Stimulated activated CD4-positive, alpha-beta T cell treated with anti-CD3 and anti-CD28 coated beads, Interleukin-15, amount 100 ng/mL, for 1 hour (primary cell): ENCODE data around the gene RPF1.
"Not testable (repeated sequence)": the region's sequence is repeated elsewhere in the genome, so short reads cannot be mapped to it uniquely, and the experiment has no call there.

ENCODE experiments used
- DNase-seq, 2 donors: peaks; one replicate each; pipeline ENCODE4 v3.0.0-alpha.2; 2020; ENCODE audit warnings: low read depth in 1 of 2, low spot score in 1 of 2

Gene RPF1, protein sequence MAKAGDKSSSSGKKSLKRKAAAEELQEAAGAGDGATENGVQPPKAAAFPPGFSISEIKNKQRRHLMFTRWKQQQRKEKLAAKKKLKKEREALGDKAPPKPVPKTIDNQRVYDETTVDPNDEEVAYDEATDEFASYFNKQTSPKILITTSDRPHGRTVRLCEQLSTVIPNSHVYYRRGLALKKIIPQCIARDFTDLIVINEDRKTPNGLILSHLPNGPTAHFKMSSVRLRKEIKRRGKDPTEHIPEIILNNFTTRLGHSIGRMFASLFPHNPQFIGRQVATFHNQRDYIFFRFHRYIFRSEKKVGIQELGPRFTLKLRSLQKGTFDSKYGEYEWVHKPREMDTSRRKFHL

DNA sequence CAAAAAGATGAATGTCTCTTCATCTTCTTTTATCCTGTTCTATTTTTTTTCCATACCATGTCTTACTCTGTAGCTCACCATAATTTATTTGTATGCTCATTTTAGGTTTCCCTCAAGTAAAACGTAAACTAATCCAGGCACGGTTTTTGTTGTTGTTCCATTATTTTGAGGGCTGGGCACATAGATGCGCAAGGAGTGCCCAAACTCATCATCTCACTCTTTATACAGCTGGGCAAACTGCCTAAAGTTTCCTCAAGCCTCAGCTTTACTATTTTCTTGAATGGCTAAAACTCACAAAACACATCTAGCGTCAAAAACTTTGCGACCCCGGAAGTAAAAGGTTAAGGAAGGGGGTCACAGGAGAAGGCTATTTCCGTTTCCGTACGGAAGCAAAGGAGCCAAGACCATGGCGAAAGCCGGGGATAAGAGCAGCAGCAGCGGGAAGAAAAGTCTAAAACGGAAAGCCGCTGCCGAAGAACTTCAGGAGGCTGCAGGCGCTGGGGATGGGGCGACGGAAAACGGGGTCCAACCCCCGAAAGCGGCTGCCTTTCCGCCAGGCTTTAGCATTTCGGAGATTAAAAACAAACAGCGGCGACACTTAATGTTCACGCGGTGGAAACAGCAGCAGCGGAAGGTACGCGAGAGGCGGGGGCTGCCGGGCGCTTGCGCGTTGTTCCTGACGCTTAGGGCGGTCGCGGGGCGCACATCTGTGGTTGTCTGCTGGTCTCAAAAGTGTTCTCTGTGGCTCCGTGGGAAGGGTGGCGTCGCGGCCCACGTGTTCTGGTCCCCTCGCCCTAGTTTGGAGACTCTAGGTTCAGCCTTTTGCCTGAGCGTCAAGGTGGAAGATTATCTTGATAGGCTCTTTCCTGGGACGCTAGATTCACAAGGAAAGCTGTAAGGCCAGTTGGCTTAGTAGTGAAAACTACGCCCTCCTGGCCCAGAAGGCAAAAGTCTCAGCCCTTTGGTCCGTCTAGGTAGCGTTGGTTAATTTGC, at the start of gene RPF1:
Gene RPF1, plus strand, starts transcription at position 391 of the 993 bp plus-strand sequence. Its CDS starts 16 bp downstream, at position 407.
- peak; percentile 47 to 55 for DNase-seq

DNA sequence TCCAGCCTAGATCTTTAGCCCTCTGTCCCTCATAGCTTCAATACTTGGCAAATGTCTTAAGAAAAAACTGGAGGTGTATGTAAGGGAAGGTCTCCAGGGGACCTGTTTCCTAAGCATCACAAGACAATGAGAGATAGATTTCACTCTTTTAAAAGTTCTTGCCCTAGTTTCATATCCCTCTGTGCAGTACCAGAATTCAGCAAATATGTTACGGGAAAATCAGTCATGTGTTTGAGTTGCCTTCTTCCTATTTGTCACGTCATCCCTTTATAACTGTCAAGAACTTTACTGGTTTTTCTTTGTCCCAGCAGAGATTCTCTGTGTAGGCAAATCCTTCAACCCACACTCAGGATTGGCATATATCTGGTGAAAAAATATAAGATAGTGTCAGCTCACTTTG, 48.5 kb upstream of the RPF1 start:
- DNase-seq = no peak

DNA sequence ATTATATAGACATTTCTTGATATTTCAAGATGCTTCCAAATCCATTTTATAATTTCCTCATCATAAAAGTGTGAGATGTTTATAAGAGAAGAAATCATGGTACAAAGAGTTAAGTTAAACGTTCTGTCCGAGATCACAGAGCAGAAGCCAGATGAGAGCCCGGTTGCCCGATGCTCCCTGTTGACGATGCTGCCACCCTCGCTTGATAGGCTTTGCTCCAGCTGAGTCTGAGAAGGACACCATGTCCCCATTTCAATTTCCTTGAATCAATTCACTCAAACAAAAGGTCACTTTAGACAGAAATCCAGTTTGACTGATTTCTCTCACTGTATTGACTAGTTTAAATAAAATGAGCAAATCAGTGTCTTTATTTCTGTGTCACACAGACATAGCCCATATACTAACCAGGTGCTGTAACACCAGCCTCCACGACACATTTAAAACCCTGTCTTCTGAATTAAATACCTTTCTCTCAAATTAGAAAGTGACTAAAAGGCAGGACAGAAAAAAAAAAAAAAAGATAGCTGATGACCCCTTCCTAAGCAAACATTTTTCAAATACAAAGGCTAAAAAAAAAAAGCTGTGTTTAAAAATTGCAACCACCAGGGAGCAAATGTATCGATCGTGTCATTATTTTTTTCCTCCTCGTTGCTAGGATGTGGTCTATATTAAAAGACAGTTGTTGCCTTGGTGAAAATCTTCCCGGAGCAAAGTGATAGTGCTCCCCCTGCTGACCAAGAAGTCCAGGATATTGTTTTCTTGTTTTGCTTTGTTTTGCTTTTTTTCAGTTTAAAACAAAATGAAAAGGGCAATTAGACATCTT, 45.6 kb upstream of the RPF1 start:
- peak in 1 of 2 donors; percentile 6 for DNase-seq

DNA sequence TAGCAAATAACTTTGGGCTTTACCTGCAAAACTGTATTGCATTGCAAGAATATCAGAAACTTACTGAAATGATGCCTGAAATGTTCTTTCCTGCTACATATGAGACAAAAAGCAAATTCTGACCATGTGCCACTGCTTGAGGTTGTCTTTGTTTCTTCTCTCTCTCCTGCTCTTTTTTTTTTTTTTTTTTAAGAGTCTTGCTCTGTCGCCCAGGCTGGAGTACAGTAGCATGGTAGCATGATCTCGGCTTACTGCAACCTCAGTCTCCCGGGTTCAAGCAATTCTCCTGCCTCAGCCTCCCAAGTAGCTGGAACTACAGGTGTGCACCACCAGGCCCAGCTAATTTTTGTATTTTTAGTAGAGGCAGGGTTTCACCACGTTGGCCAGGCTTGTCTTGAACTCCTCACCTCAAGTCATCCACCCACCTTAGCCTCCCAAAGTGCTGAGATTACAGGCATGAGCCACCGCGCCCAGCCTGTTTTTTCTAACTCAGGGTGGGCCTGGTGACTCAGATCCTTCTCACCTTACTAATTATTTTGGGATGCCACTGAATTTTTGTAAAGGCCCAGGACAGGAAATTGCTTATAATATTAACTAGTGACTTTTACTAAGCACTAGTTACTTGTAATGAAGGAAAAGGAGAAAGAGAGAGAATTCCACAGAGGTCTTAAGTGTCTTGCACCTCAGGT, 44.8 kb upstream of the RPF1 start:
- DNase-seq = no peak

DNA sequence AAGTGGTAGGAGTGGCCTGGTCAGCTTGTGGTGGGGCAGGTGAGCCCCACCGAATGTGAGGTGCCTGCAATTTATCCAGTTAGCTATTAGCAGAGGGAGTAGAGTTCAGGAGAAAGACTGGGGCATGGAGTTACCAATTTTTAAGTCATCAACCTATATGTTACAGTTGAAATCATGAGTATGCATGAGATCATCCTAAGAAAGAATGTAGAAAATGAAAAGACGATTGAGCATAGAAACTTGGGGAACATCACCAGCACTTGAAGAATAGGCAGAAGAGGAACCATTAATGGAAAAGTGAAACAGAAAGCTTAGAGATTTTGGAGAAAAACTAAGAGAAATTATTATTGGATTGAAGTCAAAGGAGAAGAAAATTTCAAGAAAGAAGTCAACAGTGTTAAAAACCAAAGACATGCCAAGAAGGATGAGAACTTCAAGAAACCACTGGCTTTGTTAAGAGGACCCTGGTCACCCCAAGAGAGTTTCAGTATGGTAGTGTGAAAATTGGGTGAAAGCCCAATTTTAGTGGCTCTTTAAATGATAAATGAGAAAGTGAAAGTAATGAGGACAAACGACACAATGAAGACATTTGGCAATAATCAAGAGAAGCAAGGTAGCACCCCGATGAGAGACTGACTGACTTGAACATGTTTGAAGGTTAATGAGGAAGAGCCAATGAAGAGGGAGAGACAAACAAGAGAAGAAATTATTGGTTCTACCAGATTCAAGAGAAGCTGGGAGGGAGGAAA, 44.1 kb upstream of the RPF1 start:
- DNase-seq = no peak

DNA sequence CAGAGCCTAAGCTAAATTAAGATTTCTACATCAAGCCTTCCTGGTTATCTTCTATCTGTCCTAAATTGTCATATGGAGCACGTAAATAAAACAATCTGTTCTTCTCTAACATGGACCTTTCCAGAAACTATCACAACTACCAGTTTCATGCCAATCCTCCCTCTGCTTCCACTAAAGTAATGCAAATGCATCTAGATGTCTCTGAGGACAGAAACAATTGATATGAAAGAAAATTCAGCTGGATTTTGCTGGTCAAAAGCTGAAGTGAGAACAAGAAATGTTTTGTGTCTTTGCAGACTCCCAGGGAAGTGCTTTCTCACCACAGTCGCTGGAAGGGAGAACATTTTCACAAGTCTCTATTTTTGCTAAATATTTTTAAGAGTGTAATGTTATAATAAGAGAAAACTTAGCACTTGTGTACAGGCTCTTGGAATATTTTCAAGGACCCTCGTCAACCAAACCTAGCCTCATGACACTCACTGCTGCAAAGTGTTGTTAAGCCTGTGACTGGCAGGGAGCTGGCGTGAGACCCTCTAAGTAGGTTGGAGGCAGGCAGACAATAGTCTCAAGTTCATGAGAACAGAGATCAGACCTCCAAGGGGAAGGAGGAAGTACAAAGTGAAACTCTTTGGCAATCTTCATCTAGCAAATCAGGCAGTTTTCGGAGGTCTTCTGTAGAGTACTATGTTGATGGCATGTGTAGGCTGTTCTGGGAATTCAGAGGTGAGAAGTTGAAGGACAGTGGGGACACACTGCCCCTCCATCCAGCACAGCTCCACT, 42.0 kb upstream of the RPF1 start:
- no peak for DNase-seq

DNA sequence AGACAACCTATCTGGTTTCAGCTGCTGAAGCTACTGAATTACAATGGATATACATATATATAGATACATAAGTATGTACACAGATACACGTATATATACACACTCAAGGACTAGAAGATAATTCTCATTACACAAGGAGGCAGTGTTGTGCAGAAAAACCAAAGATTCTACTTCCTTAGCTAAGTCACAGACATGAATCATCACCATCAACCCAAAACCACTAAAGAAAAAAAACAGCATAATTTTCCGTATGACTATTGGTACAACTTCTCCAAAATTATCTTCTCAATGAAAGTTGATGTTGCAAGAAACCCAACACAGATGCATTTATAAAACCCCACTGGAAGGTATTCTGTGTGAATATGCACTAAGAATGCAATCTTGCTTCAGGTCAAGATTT, 36.8 kb upstream of the RPF1 start:
- no peak for DNase-seq

DNA sequence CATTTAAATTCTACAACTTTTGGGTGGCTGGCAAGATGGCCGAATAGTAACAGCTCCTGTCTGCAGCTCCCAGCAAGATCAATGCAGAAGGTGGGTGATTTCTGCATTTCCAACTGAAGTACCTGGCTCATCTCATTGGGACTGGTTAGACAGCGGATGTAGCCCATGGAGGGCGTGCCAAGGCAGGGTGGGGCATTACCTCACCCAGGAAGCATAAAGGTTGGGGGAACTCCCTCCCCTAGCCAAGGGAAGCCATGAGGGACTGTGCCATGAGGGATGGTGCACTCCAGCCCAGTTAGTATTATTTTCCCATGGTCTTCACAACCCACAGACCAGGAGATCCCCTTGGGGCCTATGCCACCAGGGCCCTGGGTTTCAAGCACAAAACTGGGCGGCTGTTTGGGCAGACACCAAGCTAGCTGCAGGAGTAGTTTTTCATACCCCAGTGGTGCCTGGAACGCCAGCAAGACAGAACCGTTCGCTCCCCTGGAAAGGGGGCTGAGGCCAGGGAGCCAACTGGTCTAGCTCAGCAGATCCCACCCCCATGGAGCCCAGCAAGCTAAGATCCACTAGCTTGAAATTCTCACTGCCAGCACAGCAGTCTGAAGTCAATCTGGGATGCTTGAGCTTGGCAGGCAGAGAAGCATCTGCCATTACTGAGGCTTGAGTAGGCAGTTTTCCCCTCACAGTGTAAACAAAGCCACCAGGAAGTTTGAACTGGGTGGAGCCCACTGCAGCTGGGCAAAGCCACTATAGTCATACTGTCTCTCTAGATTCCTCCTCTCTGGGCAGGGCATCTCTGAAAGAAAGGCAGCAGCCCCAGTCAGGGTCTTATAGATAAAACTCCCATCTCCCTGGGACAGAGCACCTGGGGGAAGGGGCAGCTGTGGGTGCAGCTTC, 36.1 kb upstream of the RPF1 start:
- DNase-seq = not testable (repeated sequence)

DNA sequence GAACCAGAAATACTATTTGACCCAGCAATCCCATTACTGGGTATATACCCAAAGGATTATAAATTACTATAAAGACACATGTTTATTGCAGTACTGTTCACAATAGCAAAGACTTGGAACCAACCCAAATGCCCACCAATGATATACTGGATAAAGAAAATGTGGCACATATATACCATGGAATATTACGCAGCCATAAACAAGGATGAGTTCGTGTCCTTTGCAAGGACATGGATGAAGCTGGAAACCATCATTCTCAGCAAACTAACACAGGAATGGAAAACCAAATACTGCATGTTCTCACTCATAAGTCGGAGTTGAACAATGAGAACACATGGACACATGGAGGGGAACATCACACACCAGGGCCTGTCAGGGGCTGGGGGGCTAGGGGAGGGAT, 30.4 kb upstream of the RPF1 start:
- DNase-seq = not testable (repeated sequence)

DNA sequence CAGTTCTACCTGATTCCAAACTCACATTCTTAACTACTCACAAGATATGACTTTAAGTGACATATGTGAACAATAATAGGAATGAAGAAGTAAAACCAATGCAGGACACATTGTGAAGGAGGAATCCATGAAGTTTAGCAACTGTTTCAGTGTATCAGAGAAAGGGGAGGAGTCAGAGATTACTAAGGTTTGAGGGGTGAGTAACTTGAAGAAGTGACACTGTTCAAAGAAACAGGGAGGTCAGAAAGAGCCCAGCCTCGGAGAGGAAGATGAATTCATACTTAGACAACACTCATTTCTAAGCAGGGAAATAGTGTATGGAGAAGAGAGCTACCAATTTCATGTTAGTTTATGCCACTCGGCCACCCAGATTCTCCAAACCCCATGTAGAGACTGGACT, 28.2 kb upstream of the RPF1 start:
- DNase-seq = no peak

DNA sequence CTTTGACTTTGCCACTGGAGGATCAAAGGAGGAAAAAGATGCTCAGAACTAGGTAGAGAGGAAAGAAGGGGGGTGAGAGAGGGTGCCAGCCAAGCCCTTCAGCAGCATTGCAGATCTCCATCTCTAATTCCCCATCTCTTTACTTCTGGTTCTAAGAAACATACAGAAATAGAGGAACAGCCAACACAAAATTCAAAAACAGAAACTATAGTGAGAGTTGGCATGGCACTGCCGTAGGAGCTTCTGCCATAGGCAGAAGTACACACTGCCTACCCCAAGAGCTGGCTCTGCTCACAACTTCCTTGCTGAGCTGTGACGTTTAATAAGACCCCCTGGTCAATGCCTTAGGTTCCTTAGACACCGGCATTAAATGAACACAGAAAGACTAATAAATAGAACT, 26.6 kb upstream of the RPF1 start:
- DNase-seq = no peak

DNA sequence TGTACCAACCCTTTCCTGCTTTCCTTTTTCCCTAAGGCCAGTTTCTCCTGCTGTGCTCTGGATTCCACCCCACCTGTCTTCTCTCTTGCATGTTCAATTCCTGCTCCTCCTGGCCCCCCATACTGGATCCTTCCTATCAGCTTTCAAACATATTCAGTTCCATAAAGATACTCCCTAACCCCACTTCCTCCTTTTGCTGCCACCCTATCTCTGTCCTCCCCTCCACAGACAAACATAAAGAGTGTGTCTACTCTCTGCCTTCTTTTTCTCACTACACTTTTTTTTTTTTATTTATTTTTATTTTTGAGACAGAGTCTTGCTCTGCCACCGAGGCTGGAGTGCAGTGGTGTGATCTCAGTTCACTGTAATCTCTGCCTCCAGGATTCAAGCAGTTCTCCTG, 16.9 kb upstream of the RPF1 start:
- no peak for DNase-seq

DNA sequence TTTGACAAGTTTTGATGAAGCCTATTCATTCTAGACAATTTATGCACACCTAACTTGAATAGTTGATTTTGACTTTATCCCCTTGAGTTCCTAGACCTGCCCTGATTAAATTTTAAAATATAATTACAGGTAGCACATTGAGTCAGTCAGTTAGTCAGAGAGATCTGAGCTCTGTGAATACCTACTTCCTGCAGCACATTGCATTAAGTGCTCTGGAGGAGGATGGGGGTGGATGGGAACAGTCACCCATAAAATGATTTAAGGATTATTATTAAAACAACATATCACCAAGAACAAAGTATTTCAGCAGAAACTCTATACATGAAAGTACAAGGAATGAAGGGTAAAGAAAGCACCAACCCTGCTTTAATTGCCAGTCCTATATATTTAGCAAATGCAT, 11.8 kb upstream of the RPF1 start:
- DNase-seq = no peak

DNA sequence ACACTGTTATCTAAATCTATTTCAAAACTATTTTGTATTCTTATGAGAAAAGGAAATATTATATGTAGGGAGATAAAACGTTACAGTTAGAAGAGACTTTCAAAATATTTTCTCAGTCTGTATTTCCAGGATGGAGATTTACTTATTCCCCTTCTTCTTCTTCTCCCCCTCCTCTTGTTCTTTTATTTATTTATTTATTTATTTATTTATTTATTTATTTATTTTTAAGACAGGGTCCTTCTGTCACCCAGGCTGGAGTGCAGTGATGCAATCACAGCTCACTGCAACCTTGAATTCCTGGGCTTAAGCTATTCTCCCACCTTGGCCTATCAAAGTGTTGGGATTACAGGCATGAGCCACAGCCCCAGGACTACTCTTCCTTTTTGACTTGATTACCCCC, 2.8 kb upstream of the RPF1 start:
- DNase-seq = no peak

DNA sequence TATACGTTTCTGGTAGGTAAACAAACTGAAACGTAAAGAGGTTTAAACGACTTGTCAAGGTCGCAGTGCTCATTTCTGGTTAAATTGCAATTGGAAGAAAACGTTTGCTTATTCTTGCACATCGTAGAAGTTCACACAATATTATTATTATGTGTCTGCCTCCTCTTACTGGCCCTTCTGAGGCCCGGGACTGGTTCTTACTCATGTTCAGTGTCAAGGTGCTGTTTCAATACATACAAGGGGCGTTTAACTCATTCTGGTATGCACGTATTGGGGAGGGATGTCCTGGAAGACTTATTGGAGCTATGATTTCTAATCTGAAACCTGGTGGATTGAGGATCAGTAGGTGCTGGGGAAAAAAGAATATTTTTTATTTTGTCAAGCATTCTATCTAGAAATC, 932 bp downstream of the RPF1 start:
- DNase-seq = no peak

DNA sequence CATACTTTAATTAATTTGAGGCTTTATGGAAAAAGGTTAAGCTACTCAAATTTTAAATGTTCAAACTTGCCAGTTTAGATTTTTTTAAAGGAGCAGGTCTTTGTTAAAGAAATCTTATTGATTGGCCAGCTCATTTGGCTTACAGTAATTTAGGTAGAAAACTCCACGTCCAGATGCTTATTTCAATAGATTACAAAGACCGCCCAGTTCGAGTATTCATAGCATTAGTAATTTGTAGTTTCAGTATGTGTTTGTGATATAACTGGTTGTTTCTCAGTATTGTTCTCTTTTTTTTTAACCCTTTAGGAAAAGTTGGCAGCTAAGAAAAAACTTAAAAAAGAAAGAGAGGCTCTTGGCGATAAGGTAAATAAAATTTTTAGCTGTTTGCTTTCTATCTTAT, 1.6 kb downstream of the RPF1 start:
- no peak for DNase-seq

DNA sequence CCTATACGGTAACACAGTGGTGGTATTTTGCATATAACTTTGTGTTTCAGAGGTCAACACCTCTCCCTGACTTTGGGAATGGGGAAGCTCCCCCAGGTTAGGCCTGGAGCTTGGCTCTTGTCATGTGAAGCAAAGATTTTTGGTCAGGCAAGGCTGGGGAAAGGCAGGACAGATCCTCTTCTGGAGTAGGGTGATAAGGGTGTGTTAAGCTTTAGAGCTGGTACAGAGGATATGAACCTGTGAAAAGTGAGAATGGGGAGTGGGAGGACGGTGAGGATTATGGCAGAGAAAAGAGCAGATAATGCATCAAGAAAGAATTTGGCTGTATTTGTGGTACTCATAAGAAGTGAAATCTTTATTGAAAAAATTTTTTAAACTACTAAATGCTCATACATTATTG, 2.3 kb downstream of the RPF1 start:
- DNase-seq = no peak

DNA sequence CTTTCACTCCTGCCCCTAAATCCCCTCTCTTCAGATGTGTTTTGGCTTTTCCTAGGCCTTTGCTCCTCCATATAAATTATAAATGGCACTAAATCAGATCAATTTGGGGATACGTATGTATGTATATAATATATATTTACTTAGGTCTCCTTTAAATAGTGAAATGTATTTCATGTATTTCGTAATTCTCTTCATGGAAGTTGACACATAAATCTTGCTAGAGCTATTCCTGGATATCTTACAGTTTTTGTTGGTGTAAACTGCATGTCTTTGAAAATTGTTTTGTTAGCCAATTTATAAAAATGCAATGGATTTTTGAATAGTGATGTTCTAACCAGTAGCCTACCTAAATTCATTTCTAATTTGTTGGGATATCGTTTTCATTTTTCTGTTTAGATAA, 9.0 kb downstream of the RPF1 start:
- no peak for DNase-seq
